Smooth muscle cell (in vitro differentiated cells): ENCODE measurements around the gene ISG20L2. TPM values are rescaled to one million over a fixed set of nuclear protein-coding genes. Genes with fewer than 3 reads are reported as not detected.

Experiments used
- DNase-seq: peaks from one replicate; lab custom pipeline; 2025; ENCODE audit not compliant: unreplicated experiment; lab: John Stamatoyannopoulos, UW
- H2AFZ ChIP-seq: fragments of 200-600 bp; sonication (generic); 2 replicates; pipeline ENCODE4 v1.6.0; 2016; ENCODE audit warnings: antibody characterized with exemption, low read depth, mild to moderate bottlenecking
- H3F3A ChIP-seq: fragments of 200-600 bp; sonication (generic); 2 replicates; pipeline ENCODE4 v1.6.0; 2017; ENCODE audit warnings: antibody characterized with exemption, low read depth
- H3K27ac ChIP-seq: fragments of 200-600 bp; sonication (generic); 2 replicates; pipeline ENCODE4 v1.5.1; 2016; ENCODE audit warnings: low read depth, mild to moderate bottlenecking
- H3K27me3 ChIP-seq: fragments of 200-600 bp; sonication (generic); 2 replicates; pipeline ENCODE4 v1.6.1; 2016; ENCODE audit warnings: low read depth, mild to moderate bottlenecking
- H3K36me3 ChIP-seq: fragments of 200-600 bp; sonication (generic); 2 replicates; pipeline ENCODE4 v1.5.1; 2016; ENCODE audit warnings: low read depth
- H3K4me1 ChIP-seq: fragments of 200-600 bp; sonication (generic); 2 replicates; pipeline ENCODE4 v1.5.1; 2016; ENCODE audit warnings: low read depth
- H3K4me2 ChIP-seq: fragments of 200-600 bp; sonication (generic); 2 replicates; pipeline ENCODE4 v1.6.0; 2016; ENCODE audit warnings: mild to moderate bottlenecking
- H3K4me3 ChIP-seq: fragments of 200-600 bp; sonication (generic); 2 replicates; pipeline ENCODE4 v1.5.1; 2016; ENCODE audit warnings: mild to moderate bottlenecking
- H3K79me2 ChIP-seq: fragments of 200-600 bp; sonication (generic); 2 replicates; pipeline ENCODE4 v1.6.0; 2016; ENCODE audit warnings: low read depth, mild to moderate bottlenecking
- H3K9ac ChIP-seq: fragments of 200-600 bp; sonication (generic); 2 replicates; pipeline ENCODE4 v1.6.0; 2016; ENCODE audit warnings: low read depth
- H3K9me3 ChIP-seq: fragments of 200-600 bp; sonication (generic); replicated peaks from 2 replicates; pipeline ENCODE4 v1.5.1; 2016; ENCODE audit warnings: low read depth
- H4K20me1 ChIP-seq: fragments of 200-600 bp; sonication (generic); 2 replicates; pipeline ENCODE4 v1.6.0; 2016; ENCODE audit warnings: low read depth
- WGBS: methylation state at CpG from one replicate; pipeline ENCODE4 v1.1.7; 2016; ENCODE audit warnings: low lambda C conversion rate; 5-methylcytosine and 5-hydroxymethylcytosine counted together
- polyA plus RNA-seq: library from polyadenylated mRNA; unstranded; fragments of >200 nt; fragmentation: Nextera tagmentation; extraction: Ambion mirVana; gene quantifications from 2 replicates; pipeline ENCODE4 v1.2.1, GENCODE V29; 2016
- total RNA-seq: library from RNA; depleted of rRNA; stranded (reverse); fragments of >200 nt; gene quantifications from 2 replicates; pipeline ENCODE4 v1.2.3, GENCODE V29; 2014
- TF ChIP-seq, protein P1 (sequence below): fragments of 200-600 bp; sonication (generic); IDR thresholded peaks from 2 replicates; pipeline ENCODE4 v1.5.1; 2017; ENCODE audit warnings: borderline replicate concordance, mild to moderate bottlenecking, antibody characterized with exemption; ENCODE audit not compliant: insufficient read depth, poor library complexity, severe bottlenecking

Gene ISG20L2
- total and polyA plus RNA-seq, 2 experiments from 2014 or later = 13.8 to 17.4 TPM

- H3K9ac ChIP-seq = no peak overlapping the region
Observed at GRCh38 chr1:156775799-156776198, 47.2 kb upstream of the ISG20L2 start.

DNA sequence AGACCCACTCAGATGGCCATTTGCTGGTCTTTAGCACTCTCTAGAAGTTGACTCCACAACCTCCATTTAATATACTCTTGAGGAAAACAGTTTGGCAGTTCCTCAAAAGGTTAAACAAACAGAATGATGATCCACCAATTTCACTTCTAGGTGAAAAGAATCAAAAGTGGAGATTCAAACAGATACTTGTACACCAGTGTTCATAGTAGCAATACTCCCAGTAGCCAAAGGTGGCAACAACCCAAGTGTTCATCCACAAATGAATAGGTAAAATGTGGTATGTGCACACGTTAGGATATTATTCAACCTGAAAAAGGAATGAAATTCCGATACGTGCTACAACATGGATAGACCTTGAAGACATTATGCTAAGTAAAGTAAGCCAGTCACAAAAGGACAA is 45.0 kb upstream of the ISG20L2 start:
- no peak for DNase-seq
- Histone ChIP-seq H4K20me1 (peaks cover 95% of the 10 kb centered on the region), H2AFZ (no peak overlapping the region), H3K27ac (peak overlapping the region; percentile 20), H3K4me3 (no peak overlapping the region), H3F3A (peaks cover 17% of the 10 kb centered on the region), H3K4me1 (peaks cover 19% of the 10 kb centered on the region), H3K79me2 (peaks cover 96% of the 10 kb centered on the region), H3K9me3 (no peaks in the 10 kb centered on the region), H3K4me2 (peak overlapping the region; percentile 77), H3K36me3 (no peaks in the 10 kb centered on the region), H3K27me3 (no peaks in the 10 kb centered on the region), H3K9ac (no peak overlapping the region)
- WGBS = 96% methylated on average over 3 of the region's 3 CpGs
- TF ChIP-seq, protein P1, sequence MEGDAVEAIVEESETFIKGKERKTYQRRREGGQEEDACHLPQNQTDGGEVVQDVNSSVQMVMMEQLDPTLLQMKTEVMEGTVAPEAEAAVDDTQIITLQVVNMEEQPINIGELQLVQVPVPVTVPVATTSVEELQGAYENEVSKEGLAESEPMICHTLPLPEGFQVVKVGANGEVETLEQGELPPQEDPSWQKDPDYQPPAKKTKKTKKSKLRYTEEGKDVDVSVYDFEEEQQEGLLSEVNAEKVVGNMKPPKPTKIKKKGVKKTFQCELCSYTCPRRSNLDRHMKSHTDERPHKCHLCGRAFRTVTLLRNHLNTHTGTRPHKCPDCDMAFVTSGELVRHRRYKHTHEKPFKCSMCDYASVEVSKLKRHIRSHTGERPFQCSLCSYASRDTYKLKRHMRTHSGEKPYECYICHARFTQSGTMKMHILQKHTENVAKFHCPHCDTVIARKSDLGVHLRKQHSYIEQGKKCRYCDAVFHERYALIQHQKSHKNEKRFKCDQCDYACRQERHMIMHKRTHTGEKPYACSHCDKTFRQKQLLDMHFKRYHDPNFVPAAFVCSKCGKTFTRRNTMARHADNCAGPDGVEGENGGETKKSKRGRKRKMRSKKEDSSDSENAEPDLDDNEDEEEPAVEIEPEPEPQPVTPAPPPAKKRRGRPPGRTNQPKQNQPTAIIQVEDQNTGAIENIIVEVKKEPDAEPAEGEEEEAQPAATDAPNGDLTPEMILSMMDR = no peak

More at GRCh38 chr1:156775799-156776198, 47.2 kb upstream of the ISG20L2 start:
- peaks cover 5% of the 10 kb centered on the region for H3K4me1 ChIP-seq
- H3K27ac ChIP-seq = peak overlapping the region; percentile 11
- no peak overlapping the region for H2AFZ ChIP-seq
- no peak overlapping the region for H3K4me2 ChIP-seq
- H3K36me3 ChIP-seq = no peaks in the 10 kb centered on the region
- peaks cover 12% of the 10 kb centered on the region for H3F3A ChIP-seq
- H3K9me3 ChIP-seq = no peaks in the 10 kb centered on the region
- peaks cover 96% of the 10 kb centered on the region for H3K79me2 ChIP-seq
- no peak overlapping the region for H3K4me3 ChIP-seq
- TF ChIP-seq, protein P1 = no peak
- no peak for DNase-seq
- peaks cover 95% of the 10 kb centered on the region for H4K20me1 ChIP-seq
- 81% methylated on average over 5 of the region's 5 CpGs for WGBS
- H3K27me3 ChIP-seq = no peaks in the 10 kb centered on the region

DNA sequence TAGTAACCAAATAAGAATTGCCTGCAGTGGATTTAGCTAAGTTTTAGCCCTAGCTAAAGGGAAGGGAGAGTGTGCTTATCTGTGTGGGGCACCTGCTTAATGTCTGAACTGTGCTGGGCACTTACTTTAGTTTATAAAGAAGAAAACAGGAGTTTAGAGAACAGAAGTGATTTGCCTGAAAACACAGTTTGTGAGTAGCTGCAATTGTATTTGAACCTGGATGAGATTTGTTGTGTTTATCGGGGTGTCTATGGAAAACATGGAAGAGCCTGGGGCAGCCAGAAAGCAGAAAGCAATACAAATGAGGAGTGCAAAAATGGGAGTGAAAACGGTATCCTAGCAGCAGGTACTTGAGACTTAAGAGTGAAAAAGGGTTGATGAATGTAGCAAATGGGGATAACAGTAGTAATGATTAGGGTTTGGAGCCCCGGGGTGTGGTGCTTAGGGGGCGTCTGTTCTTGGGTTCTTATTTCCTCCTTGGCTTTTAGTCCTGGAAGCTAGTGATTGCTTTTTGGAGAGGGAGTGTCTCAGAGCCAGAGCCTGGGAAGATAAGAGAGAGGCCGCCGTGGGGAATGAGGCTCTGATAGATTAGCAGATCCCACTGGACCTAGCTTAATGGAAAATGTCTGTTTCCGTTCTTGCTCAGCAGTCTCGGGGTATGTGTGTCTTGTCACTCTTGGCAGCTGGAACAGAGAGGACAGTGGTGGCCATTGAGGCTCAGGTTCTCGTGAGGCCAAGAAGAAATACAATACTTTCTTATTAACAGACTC is 44.3 kb upstream of the ISG20L2 start:
- Histone ChIP-seq H2AFZ (no peak overlapping the region), H4K20me1 (peaks cover 95% of the 10 kb centered on the region), H3K4me3 (peak overlapping the region; percentile 11), H3F3A (peaks cover 17% of the 10 kb centered on the region), H3K27me3 (no peaks in the 10 kb centered on the region), H3K4me1 (peaks cover 19% of the 10 kb centered on the region), H3K9me3 (no peaks in the 10 kb centered on the region), H3K4me2 (peak overlapping the region; percentile 77), H3K36me3 (no peaks in the 10 kb centered on the region), H3K27ac (peak overlapping the region; percentile 20), H3K9ac (no peak overlapping the region), H3K79me2 (peaks cover 96% of the 10 kb centered on the region)
- WGBS = 25% methylated on average over 9 of the region's 9 CpGs
- TF ChIP-seq, protein P1 = no peak
- DNase-seq = no peak
